DND-41 (cell line): ENCODE data around the gene TMEM234.

Experiments
- ATAC-seq: fragments of 200-7000 bp; cut with Tn5 transposase; 3 replicates; pipeline ENCODE4 v1.9.1; 2021; ENCODE audit warnings: low read depth; ENCODE audit not compliant: insufficient read depth
- DNase-seq: peaks from one replicate; pipeline ENCODE4 v3.0.0-alpha.2; 2020
- H2AFZ ChIP-seq: 2 replicates; pipeline ENCODE4 v1.6.0; 2012; ENCODE audit warnings: low read depth, low read length
- H3K27ac ChIP-seq: 2 replicates; pipeline ENCODE4 v1.5.1; 2012; ENCODE audit warnings: low read length, inconsistent platforms
- H3K27me3 ChIP-seq: fragments of 200-600 bp; sonication (generic); 2 replicates; pipeline ENCODE4 v1.6.0; 2012; ENCODE audit warnings: low read length, mild to moderate bottlenecking, inconsistent platforms; ENCODE audit not compliant: insufficient read depth, poor library complexity
- H3K36me3 ChIP-seq: 2 replicates; pipeline ENCODE4 v1.5.1; 2012; ENCODE audit warnings: low read length, inconsistent platforms; ENCODE audit not compliant: insufficient read depth
- H3K4me1 ChIP-seq: 2 replicates; pipeline ENCODE4 v1.5.1; 2012; ENCODE audit warnings: mild to moderate bottlenecking, low read length; ENCODE audit not compliant: insufficient read depth
- H3K4me2 ChIP-seq: 2 replicates; pipeline ENCODE4 v1.6.0; 2012; ENCODE audit warnings: mild to moderate bottlenecking, moderate library complexity, low read length, inconsistent platforms; ENCODE audit not compliant: insufficient read depth
- H3K4me3 ChIP-seq, 2 experiments: fragments of 200-600 bp in 1 of 2; shearing (Covaris generic) in 1 of 2; 2 replicates each; pipeline ENCODE4 v1.5.1; 2012 to 2016; ENCODE audit warnings: inconsistent platforms in 2 of 2, low read length in 2 of 2, mild to moderate bottlenecking in 2 of 2, low read depth in 1 of 2, moderate library complexity in 1 of 2
- H3K79me2 ChIP-seq: 2 replicates; pipeline ENCODE4 v1.6.0; 2012; ENCODE audit warnings: low read length, inconsistent platforms; ENCODE audit not compliant: insufficient read depth
- H3K9ac ChIP-seq: 2 replicates; pipeline ENCODE4 v1.6.0; 2012; ENCODE audit warnings: low read depth, mild to moderate bottlenecking, inconsistent platforms, low read length, moderate library complexity
- H3K9me3 ChIP-seq: 2 replicates; pipeline ENCODE4 v1.5.1; 2012; ENCODE audit warnings: low read length, moderate library complexity, mild to moderate bottlenecking, inconsistent platforms; ENCODE audit not compliant: insufficient read depth, severe bottlenecking
- H4K20me1 ChIP-seq: 2 replicates; pipeline ENCODE4 v1.6.0; 2012; ENCODE audit warnings: low read length; ENCODE audit not compliant: insufficient read depth
- EZH2 ChIP-seq: IDR thresholded peaks from 3 replicates; pipeline ENCODE4 v1.6.1; 2012; ENCODE audit warnings: borderline replicate concordance, low read depth, mild to moderate bottlenecking, moderate library complexity, low read length, inconsistent platforms; ENCODE audit not compliant: severe bottlenecking
- TF ChIP-seq, protein P1 (sequence below): IDR thresholded peaks from 2 replicates; pipeline ENCODE4 v1.5.1; 2012; ENCODE audit warnings: borderline replicate concordance, low read length, moderate library complexity, mild to moderate bottlenecking; ENCODE audit not compliant: poor library complexity, severe bottlenecking; ENCODE audit errors: extremely low read depth

The TMEM234 gene

GRCh38 chr1:32186077-32186476 is 36.1 kb downstream of the TMEM234 start:
- Histone ChIP-seq H3K27ac (peak overlapping the region; percentile 45), H4K20me1 (peaks cover 35% of the 10 kb centered on the region), H3K27me3 (no peaks in the 10 kb centered on the region), H3K4me1 (peaks cover 55% of the 10 kb centered on the region), H3K4me3 (no peak overlapping the region), H3K9ac (peak overlapping the region; percentile 22), H2AFZ (no peak overlapping the region), H3K9me3 (no peaks in the 10 kb centered on the region), H3K36me3 (peaks cover 91% of the 10 kb centered on the region), H3K4me2 (peak overlapping the region; percentile 10; the same call in 1 of the 2 replicates), H3K79me2 (peaks cover 73% of the 10 kb centered on the region)
- TF ChIP-seq, protein P1, sequence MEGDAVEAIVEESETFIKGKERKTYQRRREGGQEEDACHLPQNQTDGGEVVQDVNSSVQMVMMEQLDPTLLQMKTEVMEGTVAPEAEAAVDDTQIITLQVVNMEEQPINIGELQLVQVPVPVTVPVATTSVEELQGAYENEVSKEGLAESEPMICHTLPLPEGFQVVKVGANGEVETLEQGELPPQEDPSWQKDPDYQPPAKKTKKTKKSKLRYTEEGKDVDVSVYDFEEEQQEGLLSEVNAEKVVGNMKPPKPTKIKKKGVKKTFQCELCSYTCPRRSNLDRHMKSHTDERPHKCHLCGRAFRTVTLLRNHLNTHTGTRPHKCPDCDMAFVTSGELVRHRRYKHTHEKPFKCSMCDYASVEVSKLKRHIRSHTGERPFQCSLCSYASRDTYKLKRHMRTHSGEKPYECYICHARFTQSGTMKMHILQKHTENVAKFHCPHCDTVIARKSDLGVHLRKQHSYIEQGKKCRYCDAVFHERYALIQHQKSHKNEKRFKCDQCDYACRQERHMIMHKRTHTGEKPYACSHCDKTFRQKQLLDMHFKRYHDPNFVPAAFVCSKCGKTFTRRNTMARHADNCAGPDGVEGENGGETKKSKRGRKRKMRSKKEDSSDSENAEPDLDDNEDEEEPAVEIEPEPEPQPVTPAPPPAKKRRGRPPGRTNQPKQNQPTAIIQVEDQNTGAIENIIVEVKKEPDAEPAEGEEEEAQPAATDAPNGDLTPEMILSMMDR, result no peak
- TF ChIP-seq EZH2, result no peak
- DNase-seq (peak; percentile 72), ATAC-seq (peak; percentile 88)

- Histone ChIP-seq H3K4me2 (peak overlapping the region; percentile 33), H2AFZ (no peak overlapping the region), H3K4me1 (peaks cover 63% of the 10 kb centered on the region), H3K4me3 (no peak overlapping the region), H3K36me3 (peaks cover 87% of the 10 kb centered on the region), H3K27ac (0 out of 2 replicates have a peak overlapping the region, but pooled peaks have one; percentile 13), H3K9me3 (no peaks in the 10 kb centered on the region), H3K27me3 (no peaks in the 10 kb centered on the region), H3K9ac (no peak overlapping the region), H4K20me1 (peaks cover 39% of the 10 kb centered on the region), H3K79me2 (peaks cover 87% of the 10 kb centered on the region)
- DNase-seq (no peak), ATAC-seq (no peak)
- TF ChIP-seq, protein P1, result no peak
- TF ChIP-seq EZH2, result no peak
Measured at GRCh38 chr1:32184650-32185049, 37.5 kb downstream of the TMEM234 start.

DNA sequence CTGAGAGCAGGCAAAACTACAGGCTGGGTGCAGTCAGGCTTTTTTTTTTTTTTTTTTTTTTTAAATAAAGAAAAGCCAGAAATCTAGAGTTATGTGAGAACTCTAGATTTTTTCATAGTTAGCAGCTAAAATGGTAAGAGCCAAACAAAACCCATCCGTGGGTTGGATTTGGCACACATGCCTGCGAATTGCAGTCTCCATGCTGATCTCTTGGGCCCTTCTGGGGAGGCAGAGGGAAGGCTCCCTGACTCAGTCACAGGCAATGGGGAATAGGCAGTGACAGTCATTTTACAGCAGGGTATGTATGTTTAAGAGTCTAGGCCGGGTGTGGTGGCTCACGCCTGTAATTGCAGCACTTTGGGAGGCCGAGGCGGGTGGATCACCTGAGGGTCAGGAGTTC is 40.1 kb downstream of the TMEM234 start:
- Histone ChIP-seq H3K4me2 (peak overlapping the region; percentile 98), H3K9me3 (no peaks in the 10 kb centered on the region), H3K36me3 (peaks cover 61% of the 10 kb centered on the region), H2AFZ (no peak overlapping the region), H3K79me2 (peaks cover 69% of the 10 kb centered on the region), H3K27me3 (no peaks in the 10 kb centered on the region), H3K27ac (no peak overlapping the region), H3K4me1 (peaks cover 69% of the 10 kb centered on the region), H3K4me3 (no peak overlapping the region; a peak in 1 of 4 replicates), H3K9ac (peak overlapping the region; percentile 95; the same call in 1 of the 2 replicates), H4K20me1 (peaks cover 29% of the 10 kb centered on the region)
- DNase-seq (no peak), ATAC-seq (no peak)
- TF ChIP-seq, protein P1, result no peak
- TF ChIP-seq EZH2, result no peak
